Measurements from ENCODE around the gene SCN8A.

The SCN8A gene

GRCh38 chr12:51666696-51667095 lies 75.7 kb downstream of the SCN8A start:
- Mint-ChIP-seq H3K36me3 (ENCODE audit: low read depth) (peaks cover 4% of the 10 kb centered on the region), H3K4me3 (no peak overlapping the region), H3K9me3 (no peaks in the 10 kb centered on the region), H3K27ac (no peak overlapping the region), H3K4me1 (no peaks in the 10 kb centered on the region), H3K27me3 (ENCODE audit: low read depth) (peaks cover 14% of the 10 kb centered on the region)
- no peak for TF ChIP-seq CTCF (IDR thresholded peaks at IDR 0.05; ENCODE audit: unreplicated experiment in 3 of 3)

- Mint-ChIP-seq H3K4me1 (no peaks in the 10 kb centered on the region), H3K27me3 (ENCODE audit: low read depth) (peaks cover 15% of the 10 kb centered on the region), H3K9me3 (no peaks in the 10 kb centered on the region), H3K36me3 (ENCODE audit: low read depth) (peaks cover 4% of the 10 kb centered on the region), H3K27ac (no peak overlapping the region), H3K4me3 (no peak overlapping the region)
- TF ChIP-seq CTCF (IDR thresholded peaks at IDR 0.05; ENCODE audit: unreplicated experiment in 3 of 3): no peak
Observed at GRCh38 chr12:51667269-51667668, 76.2 kb downstream of the SCN8A start.

GRCh38 chr12:51669271-51669670 lies 78.2 kb downstream of the SCN8A start:
- Mint-ChIP-seq H3K27ac (no peak overlapping the region), H3K4me3 (no peak overlapping the region), H3K9me3 (no peaks in the 10 kb centered on the region), H3K27me3 (ENCODE audit: low read depth) (peaks cover 13% of the 10 kb centered on the region), H3K4me1 (no peaks in the 10 kb centered on the region), H3K36me3 (ENCODE audit: low read depth) (no peaks in the 10 kb centered on the region)
- TF ChIP-seq CTCF (IDR thresholded peaks at IDR 0.05; ENCODE audit: unreplicated experiment in 3 of 3): no peak

GRCh38 chr12:51669996-51670395 lies 79.0 kb downstream of the SCN8A start:
- Mint-ChIP-seq H3K4me1 (peaks cover 4% of the 10 kb centered on the region), H3K27ac (no peak overlapping the region), H3K27me3 (ENCODE audit: low read depth) (peaks cover 13% of the 10 kb centered on the region), H3K4me3 (no peak overlapping the region), H3K36me3 (ENCODE audit: low read depth) (no peaks in the 10 kb centered on the region), H3K9me3 (no peaks in the 10 kb centered on the region)
- TF ChIP-seq CTCF (IDR thresholded peaks at IDR 0.05; ENCODE audit: unreplicated experiment in 3 of 3): no peak

- Mint-ChIP-seq H3K4me1 (peaks cover 14% of the 10 kb centered on the region), H3K36me3 (ENCODE audit: low read depth) (no peaks in the 10 kb centered on the region), H3K9me3 (no peaks in the 10 kb centered on the region), H3K27me3 (ENCODE audit: low read depth) (peaks cover 13% of the 10 kb centered on the region), H3K4me3 (no peak overlapping the region), H3K27ac (no peak overlapping the region)
- no peak for TF ChIP-seq CTCF (IDR thresholded peaks at IDR 0.05; ENCODE audit: unreplicated experiment in 3 of 3)
Observed at GRCh38 chr12:51672334-51672733, 81.3 kb downstream of the SCN8A start.

- no peak for TF ChIP-seq CTCF (IDR thresholded peaks at IDR 0.05; ENCODE audit: unreplicated experiment in 3 of 3)
- Mint-ChIP-seq H3K36me3 (ENCODE audit: low read depth) (no peaks in the 10 kb centered on the region), H3K9me3 (no peaks in the 10 kb centered on the region), H3K4me3 (no peak overlapping the region), H3K27me3 (ENCODE audit: low read depth) (peaks cover 18% of the 10 kb centered on the region), H3K4me1 (peaks cover 14% of the 10 kb centered on the region), H3K27ac (no peak overlapping the region)
Observed at GRCh38 chr12:51675071-51675803, 84.2 kb downstream of the SCN8A start.
